GM21447 (cell line): ENCODE data around the gene POLE2.
A peak's percentile ranks its signal among the peaks of the same experiment; 100 is the strongest.
"Not testable (repeated sequence)": the region's sequence is repeated elsewhere in the genome, so short reads cannot be mapped to it uniquely, and the experiment has no call there.

Experiments
- ATAC-seq: cut with Tn5 transposase; IDR thresholded peaks from one replicate; pipeline ENCODE4 v1.9.1; 2021; ENCODE audit not compliant: unreplicated experiment

The POLE2 gene

GRCh38 chr14:49687942-49688700 is at the start of gene POLE2:
TSS of gene POLE2 (minus strand) at chr14:49688214. CDS start at chr14:49688203, 11 bp downstream.
- peak; percentile 90 for ATAC-seq

- ATAC-seq: not testable (repeated sequence)
Measured at GRCh38 chr14:49735669-49736068, 47.7 kb upstream of the POLE2 start.

GRCh38 chr14:49733836-49734235 is 45.8 kb upstream of the POLE2 start:
- ATAC-seq: no peak

GRCh38 chr14:49732896-49733295 is 44.9 kb upstream of the POLE2 start:
- no peak for ATAC-seq

- ATAC-seq: no peak
Measured at GRCh38 chr14:49727171-49727570, 39.2 kb upstream of the POLE2 start.

- not testable (repeated sequence) for ATAC-seq
Measured at GRCh38 chr14:49721733-49722435, 33.9 kb upstream of the POLE2 start.

- no peak for ATAC-seq
Measured at GRCh38 chr14:49720744-49721143, 32.7 kb upstream of the POLE2 start.

GRCh38 chr14:49710993-49711392 is 23.0 kb upstream of the POLE2 start:
- ATAC-seq: not testable (repeated sequence)

GRCh38 chr14:49704471-49704870 is 16.5 kb upstream of the POLE2 start:
- ATAC-seq: not testable (repeated sequence)

GRCh38 chr14:49703965-49704364 is 16.0 kb upstream of the POLE2 start:
- ATAC-seq: no peak

GRCh38 chr14:49702725-49703124 is 14.7 kb upstream of the POLE2 start:
- no peak for ATAC-seq

- ATAC-seq: not testable (repeated sequence)
Measured at GRCh38 chr14:49693735-49694124, 5.7 kb upstream of the POLE2 start.

- ATAC-seq: peak; percentile 57
Measured at GRCh38 chr14:49692811-49693734, 5.1 kb upstream of the POLE2 start, which contains the start of gene KLHDC1. TSS of gene KLHDC1 (plus strand) at chr14:49693120. CDS start at chr14:49693195, 75 bp downstream.

GRCh38 chr14:49692193-49692757 is 4.3 kb upstream of the POLE2 start:
- ATAC-seq: no peak

GRCh38 chr14:49691031-49691430 is 3.0 kb upstream of the POLE2 start:
- ATAC-seq: no peak

GRCh38 chr14:49688701-49689030 is 652 bp upstream of the POLE2 start:
- ATAC-seq: no peak

GRCh38 chr14:49686425-49686824 is 1.6 kb downstream of the POLE2 start:
- no peak for ATAC-seq

- no peak for ATAC-seq
Measured at GRCh38 chr14:49679271-49679670, 8.7 kb downstream of the POLE2 start.

- no peak for ATAC-seq
Measured at GRCh38 chr14:49677643-49678042, 10.4 kb downstream of the POLE2 start.

- no peak for ATAC-seq
Measured at GRCh38 chr14:49673586-49673985, 14.4 kb downstream of the POLE2 start.

GRCh38 chr14:49670475-49670874 is 17.5 kb downstream of the POLE2 start:
- ATAC-seq: no peak
